OCI-LY3 (cell line): ENCODE measurements around the gene ZNF778.

Experiments
- EZH2phosphoT487 ChIP-seq: fragments of 200-600 bp; shearing (Covaris generic); IDR thresholded peaks from 2 replicates; pipeline ENCODE4 v1.6.1; 2018; ENCODE audit warnings: antibody characterized with exemption, mixed run types, low read depth
- TF ChIP-seq, protein P1 (sequence below): fragments of 200-600, 300-600 bp; sonication (generic); IDR thresholded peaks from 2 replicates; pipeline ENCODE4 v1.5.1; 2014; ENCODE audit warnings: antibody characterized with exemption, low read length, low read depth

- TF ChIP-seq, protein P1, sequence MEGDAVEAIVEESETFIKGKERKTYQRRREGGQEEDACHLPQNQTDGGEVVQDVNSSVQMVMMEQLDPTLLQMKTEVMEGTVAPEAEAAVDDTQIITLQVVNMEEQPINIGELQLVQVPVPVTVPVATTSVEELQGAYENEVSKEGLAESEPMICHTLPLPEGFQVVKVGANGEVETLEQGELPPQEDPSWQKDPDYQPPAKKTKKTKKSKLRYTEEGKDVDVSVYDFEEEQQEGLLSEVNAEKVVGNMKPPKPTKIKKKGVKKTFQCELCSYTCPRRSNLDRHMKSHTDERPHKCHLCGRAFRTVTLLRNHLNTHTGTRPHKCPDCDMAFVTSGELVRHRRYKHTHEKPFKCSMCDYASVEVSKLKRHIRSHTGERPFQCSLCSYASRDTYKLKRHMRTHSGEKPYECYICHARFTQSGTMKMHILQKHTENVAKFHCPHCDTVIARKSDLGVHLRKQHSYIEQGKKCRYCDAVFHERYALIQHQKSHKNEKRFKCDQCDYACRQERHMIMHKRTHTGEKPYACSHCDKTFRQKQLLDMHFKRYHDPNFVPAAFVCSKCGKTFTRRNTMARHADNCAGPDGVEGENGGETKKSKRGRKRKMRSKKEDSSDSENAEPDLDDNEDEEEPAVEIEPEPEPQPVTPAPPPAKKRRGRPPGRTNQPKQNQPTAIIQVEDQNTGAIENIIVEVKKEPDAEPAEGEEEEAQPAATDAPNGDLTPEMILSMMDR: no peak
- no peak for TF ChIP-seq EZH2phosphoT487
Observed at GRCh38 chr16:89200124-89200849, 17.2 kb upstream of the ZNF778 start, which contains the start of gene SLC22A31.
